Left renal pelvis (tissue), 4 donors: ENCODE data around the gene RAB6A. TPM values are rescaled to one million over a fixed set of nuclear protein-coding genes. Genes with fewer than 3 reads are reported as not detected.
A peak's percentile ranks its signal among the peaks of the same experiment; 100 is the strongest.

Experiments used
- DNase-seq, 4 donors: peaks; one replicate each; pipeline ENCODE4 v3.0.0-alpha.2; 2013; ENCODE audit warnings: low read depth in 4 of 4, low spot score in 3 of 4
- polyA plus RNA-seq, 4 donors: library from polyadenylated mRNA; unstranded; fragments of 120-200 nt; gene quantifications; one replicate each; pipeline ENCODE4 v1.2.1, GENCODE V29; 2013; ENCODE audit not compliant: insufficient read length in 4 of 4

Gene RAB6A
- polyA plus RNA-seq, 4 donors = 99.7 to 138 (median 118) TPM

DNA sequence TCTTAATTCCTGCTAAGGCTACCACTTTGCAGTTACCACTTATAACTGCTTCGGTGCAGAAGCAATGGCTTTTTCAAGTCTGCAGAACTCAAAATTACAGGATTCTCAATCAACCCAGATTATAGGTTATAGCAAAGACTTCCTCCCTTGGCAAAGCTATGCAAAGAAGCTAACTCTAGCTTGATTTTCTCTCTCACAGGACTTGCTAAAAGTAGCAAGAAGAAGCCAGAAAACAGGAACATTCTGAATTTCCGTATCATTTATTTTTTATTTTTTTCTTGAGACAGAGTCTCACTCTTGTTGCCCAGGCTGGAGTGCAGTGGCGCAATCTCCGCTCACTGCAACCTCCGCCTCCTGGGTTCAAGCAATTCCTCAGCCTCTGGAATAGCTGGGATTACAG lies 125.2 kb downstream of the RAB6A start:
- no peak for DNase-seq

DNA sequence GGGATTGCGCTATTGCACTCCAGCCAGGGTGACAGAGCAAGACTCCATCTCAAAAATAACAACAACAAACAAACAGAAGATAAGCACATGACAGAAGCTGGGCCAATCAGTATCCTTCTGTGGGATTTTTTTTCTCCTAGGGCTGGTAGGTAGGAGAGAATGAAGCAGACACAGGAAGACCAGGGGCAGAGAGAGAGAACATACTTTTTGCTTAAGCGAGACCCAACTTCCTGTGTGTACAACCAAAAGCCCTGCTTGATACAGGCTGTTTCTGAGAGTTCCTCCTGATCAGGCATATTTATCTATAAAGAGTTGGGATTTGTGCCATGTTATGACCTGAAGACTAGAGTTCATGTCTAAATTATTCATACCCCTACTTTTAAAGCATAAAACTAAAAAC lies 126.9 kb downstream of the RAB6A start:
- DNase-seq = no peak

DNA sequence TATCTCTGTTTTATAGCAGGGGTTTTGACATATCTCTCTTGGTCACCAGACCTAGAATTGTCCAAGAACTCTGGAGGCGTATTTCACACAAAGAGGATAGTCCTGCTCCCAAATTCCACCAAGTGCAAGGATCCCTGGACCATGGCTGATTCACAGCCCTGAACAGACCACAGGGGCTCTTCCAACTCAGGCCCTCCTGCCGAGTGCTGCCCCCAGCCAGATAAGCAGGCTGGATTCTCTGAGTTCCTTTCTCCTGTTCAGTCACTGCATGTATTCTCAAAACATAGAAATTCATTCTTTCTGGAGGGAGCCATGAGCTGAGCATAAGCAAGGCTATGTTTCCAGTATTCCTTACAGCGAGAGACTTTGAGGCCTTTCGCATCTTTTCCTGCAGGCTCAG lies 127.9 kb downstream of the RAB6A start:
- DNase-seq = no peak

DNA sequence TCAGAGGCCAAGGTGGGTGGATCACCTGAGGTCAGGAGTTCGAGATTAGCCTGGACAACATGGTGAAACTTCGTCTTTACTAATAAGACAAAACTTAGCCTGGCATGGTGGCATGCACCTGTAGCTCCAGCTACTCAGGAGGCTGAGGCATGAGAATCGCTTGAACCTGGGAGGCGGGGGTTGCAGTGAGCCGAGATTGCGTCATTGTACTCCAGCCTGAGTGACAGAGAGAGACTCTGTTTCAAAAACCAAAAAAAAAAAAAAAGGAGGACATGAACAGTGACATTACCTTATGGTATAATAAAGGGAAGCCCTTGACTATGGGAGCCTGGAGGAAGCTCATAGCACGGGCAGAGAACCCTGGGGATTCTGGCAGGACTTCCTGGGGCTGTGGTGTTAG lies 131.0 kb downstream of the RAB6A start:
- no peak for DNase-seq

DNA sequence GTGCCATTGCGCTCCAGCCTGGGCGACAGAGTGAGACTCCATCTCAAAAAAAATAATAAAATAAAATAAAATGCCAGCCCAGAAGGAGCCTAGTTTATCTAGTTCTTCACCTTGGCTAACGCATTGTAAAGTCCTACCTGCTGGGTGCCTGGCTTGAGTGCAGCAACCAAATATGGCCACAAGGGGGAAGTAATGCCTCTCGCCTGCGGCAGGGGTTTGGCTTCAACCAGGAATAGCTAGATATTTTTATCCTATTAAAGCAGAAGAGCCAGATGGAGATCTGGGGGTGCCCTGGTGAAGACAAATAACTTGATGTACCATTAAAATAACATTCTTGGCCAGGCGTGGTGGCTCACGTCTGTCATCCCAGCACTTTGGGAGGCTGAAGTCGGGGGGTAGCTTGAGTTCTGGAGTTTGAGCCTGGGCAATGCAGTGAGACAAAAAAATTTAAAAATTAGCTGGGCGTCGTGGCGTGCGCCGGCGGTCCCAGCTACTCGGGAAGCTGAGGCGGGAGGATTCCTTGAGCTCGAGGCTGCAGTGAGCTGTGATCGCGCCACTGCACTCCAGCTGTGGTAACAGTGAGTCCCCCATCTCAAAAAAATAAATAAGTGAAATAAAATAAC lies 135.1 kb downstream of the RAB6A start:
- peak in 1 of 4 donors; percentile 56 for DNase-seq

Other genes starting within 250 kb of the RAB6A start
- 10 to 100 TPM; 42.2 to 50.6 (median 46.0) TPM for gene FAM168A, start 163.0 kb downstream of the RAB6A start, polyA plus RNA-seq
- gene PLEKHB1, start 114.5 kb downstream of the RAB6A start, polyA plus RNA-seq = 10 to 100 TPM in 3 of 4 donors, 1 to 10 TPM in 1; 3.7 to 16.5 (median 14.3) TPM
- gene MRPL48, start 26.8 kb upstream of the RAB6A start, polyA plus RNA-seq = 10 to 100 TPM; 45.7 to 73.7 (median 59.8) TPM
- gene COA4, start 115.8 kb upstream of the RAB6A start, polyA plus RNA-seq = 10 to 100 TPM; 41.4 to 78.2 (median 64.6) TPM
- 10 to 100 TPM; 23.2 to 39.6 (median 31.5) TPM for gene PAAF1, start 115.9 kb upstream of the RAB6A start, polyA plus RNA-seq
- gene DNAJB13, start 190.0 kb upstream of the RAB6A start, polyA plus RNA-seq = 1 to 10 TPM in 3 of 4 donors, under 1 TPM in 1; 0.33 to 4.9 (median 3.4) TPM
- gene UCP2, start 221.8 kb upstream of the RAB6A start, polyA plus RNA-seq = 10 to 100 TPM; 48.0 to 79.8 (median 63.6) TPM
- 1 to 10 TPM; 1.6 to 4.5 (median 2.5) TPM for gene UCP3, start 248.0 kb upstream of the RAB6A start, polyA plus RNA-seq